IMR-90 (cell line): ENCODE measurements around the gene KLHL36. TPM values are rescaled to one million over a fixed set of nuclear protein-coding genes. Genes with fewer than 3 reads are reported as not detected.
A peak's percentile ranks its signal among the peaks of the same experiment; 100 is the strongest.

Source experiments
- ATAC-seq: fragments of 200-7000 bp; cut with Tn5 transposase; 2 replicates; pipeline ENCODE4 v1.9.1; 2020; ENCODE audit warnings: low read depth, mild to moderate bottlenecking, moderate library complexity
- Bru-seq: library from RNA; stranded (reverse); fragments of 400-500 nt; gene quantifications from one replicate; lab custom pipeline; 2021; lab: Mats Ljungman, UMichigan
- BruChase-seq, 2 experiments: library from RNA; stranded (reverse); fragments of 400-500 nt; gene quantifications; one replicate each; lab custom pipeline; 2021; lab: Mats Ljungman, UMichigan
- BruUV-seq: library from RNA; stranded (reverse); fragments of 400-500 nt; replicated peaks from 2 replicates; lab custom pipeline; 2021; lab: Mats Ljungman, UMichigan
- CTCF ChIA-PET: fragments of 300-600 bp; formaldehyde crosslinking; extraction: SDS; loops from one replicate; lab custom pipeline; 2021; ENCODE audit warnings: antibody characterized with exemption; lab: Yijun Ruan, JAX
- POLR2A ChIA-PET: fragments of 300-600 bp; sonication (Branson Sonifier 250); formaldehyde crosslinking; loops from one replicate; lab custom pipeline; 2022; ENCODE audit warnings: antibody characterized with exemption; ENCODE audit not compliant: unreplicated experiment; lab: Charles Lee
- DNase-seq: peaks from one replicate; pipeline ENCODE4 v3.0.0; 2013
- H2AFZ ChIP-seq: replicated peaks from 2 replicates; pipeline ENCODE3; 2013; ENCODE audit warnings: low read length, mild to moderate bottlenecking; ENCODE audit not compliant: poor library complexity
- H2AK5ac ChIP-seq: 2 replicates; pipeline ENCODE4 v1.6.1; 2013; ENCODE audit warnings: low read depth, low read length, inconsistent platforms
- H2AK9ac ChIP-seq: replicated peaks from 2 replicates; pipeline ENCODE3; 2013; ENCODE audit warnings: mild to moderate bottlenecking, low read depth, low read length, moderate library complexity; ENCODE audit not compliant: poor library complexity
- H2BK120ac ChIP-seq: 2 replicates; pipeline ENCODE4 v1.6.1; 2013; ENCODE audit warnings: low read depth, low read length, inconsistent platforms
- H2BK15ac ChIP-seq: 3 replicates; pipeline ENCODE4 v1.6.1; 2013; ENCODE audit warnings: low read depth, low read length, inconsistent platforms
- H2BK20ac ChIP-seq: 2 replicates; pipeline ENCODE4 v1.6.1; 2013; ENCODE audit warnings: low read depth, mild to moderate bottlenecking, inconsistent platforms, low read length, moderate library complexity
- H2BK5ac ChIP-seq: 2 replicates; pipeline ENCODE4 v1.6.1; 2013; ENCODE audit warnings: mild to moderate bottlenecking, low read depth, low read length, inconsistent platforms; ENCODE audit not compliant: poor library complexity, severe bottlenecking
- H3K14ac ChIP-seq: replicated peaks from 2 replicates; pipeline ENCODE4 v1.6.1; 2013; ENCODE audit warnings: low read depth, low read length, inconsistent platforms
- H3K18ac ChIP-seq: 2 replicates; pipeline ENCODE4 v1.6.1; 2013; ENCODE audit warnings: low read depth, low read length, control low read depth
- H3K23ac ChIP-seq: 2 replicates; pipeline ENCODE4 v1.6.1; 2013; ENCODE audit warnings: low read depth, low read length, inconsistent platforms
- H3K27ac ChIP-seq: 2 replicates; pipeline ENCODE4 v1.5.1; 2013; ENCODE audit warnings: mild to moderate bottlenecking, control low read depth, low read length; ENCODE audit not compliant: insufficient read depth
- H3K27me3 ChIP-seq: 2 replicates; pipeline ENCODE4 v1.6.1; 2013; ENCODE audit warnings: low read length; ENCODE audit not compliant: control insufficient read depth, insufficient read depth
- H3K36me3 ChIP-seq: 2 replicates; pipeline ENCODE4 v1.6.1; 2013; ENCODE audit warnings: low read length, mixed read lengths; ENCODE audit not compliant: control insufficient read depth, insufficient read depth
- H3K4ac ChIP-seq: 2 replicates; pipeline ENCODE4 v1.6.1; 2013; ENCODE audit warnings: low read depth, low read length, inconsistent platforms
- H3K4me1 ChIP-seq: 2 replicates; pipeline ENCODE4 v1.6.1; 2013; ENCODE audit warnings: low read length, mixed read lengths; ENCODE audit not compliant: control insufficient read depth, insufficient read depth
- H3K4me2 ChIP-seq: 2 replicates; pipeline ENCODE4 v1.6.1; 2013; ENCODE audit warnings: low read depth, mild to moderate bottlenecking, control low read depth, low read length, moderate library complexity
- H3K4me3 ChIP-seq: 2 replicates; pipeline ENCODE4 v1.5.1; 2013; ENCODE audit warnings: low read depth, mild to moderate bottlenecking, control low read depth, low read length, moderate library complexity; ENCODE audit not compliant: insufficient read depth
- H3K56ac ChIP-seq: 2 replicates; pipeline ENCODE4 v1.6.1; 2013; ENCODE audit warnings: low read length, inconsistent platforms; ENCODE audit not compliant: insufficient read depth; ENCODE audit errors: extremely low read depth
- H3K79me1 ChIP-seq, 2 experiments: 2 replicates each; pipeline ENCODE4 v1.6.1; 2013; ENCODE audit warnings: low read length in 2 of 2, inconsistent platforms in 1 of 2, low read depth in 1 of 2
- H3K9ac ChIP-seq: 2 replicates; pipeline ENCODE4 v1.6.1; 2013; ENCODE audit warnings: low read depth, low read length, control low read depth
- H3K9me1 ChIP-seq: 2 replicates; pipeline ENCODE4 v1.6.1; 2013; ENCODE audit warnings: low read length, inconsistent platforms; ENCODE audit not compliant: insufficient read depth
- H3K9me3 ChIP-seq: 2 replicates; pipeline ENCODE4 v1.6.1; 2013; ENCODE audit warnings: low read length; ENCODE audit not compliant: control insufficient read depth, insufficient read depth
- H4K20me1 ChIP-seq: 2 replicates; pipeline ENCODE4 v1.6.1; 2013; ENCODE audit warnings: low read length, inconsistent platforms; ENCODE audit not compliant: insufficient read depth
- H4K5ac ChIP-seq: 2 replicates; pipeline ENCODE4 v1.6.1; 2013; ENCODE audit warnings: mild to moderate bottlenecking, low read depth, low read length, control low read depth
- H4K8ac ChIP-seq, 2 experiments: 2 replicates each; pipeline ENCODE4 v1.6.1; 2013; ENCODE audit warnings: low read depth in 2 of 2, low read length in 2 of 2, control low read depth in 1 of 2, inconsistent platforms in 1 of 2
- H4K91ac ChIP-seq: 2 replicates; pipeline ENCODE4 v1.6.1; 2013; ENCODE audit warnings: low read depth, low read length, inconsistent platforms; ENCODE audit not compliant: insufficient read depth
- CHD1 ChIP-seq: IDR thresholded peaks from 2 replicates; pipeline ENCODE4 v1.6.1; 2012; ENCODE audit warnings: low read depth, low read length, improper control_type of control experiment
- POLR2A ChIP-seq: IDR thresholded peaks from 2 replicates; pipeline ENCODE4 v1.6.1; 2012; ENCODE audit warnings: mild to moderate bottlenecking, low read depth, low read length
- WGBS, 2 experiments: methylation state at CpG; one replicate each; pipeline versions ENCODE4 v1.1.5 to v1.1.7; 2013; ENCODE audit warnings: missing lambda C conversion rate in 2 of 2; ENCODE audit not compliant: insufficient read length in 1 of 2; ENCODE audit errors: extremely low coverage in 2 of 2; 5-methylcytosine and 5-hydroxymethylcytosine counted together
- dilution Hi-C: fragments of 300-500 bp; cut with HindIII; formaldehyde crosslinking; loops from one replicate; pipeline ENCODE4 v1.14.3; 2018; ENCODE audit warnings: low sequenced_read_pairs; ENCODE audit not compliant: unreplicated experiment
- in situ Hi-C: fragments of 300-500 bp; cut with MboI; formaldehyde crosslinking; loops from 3 replicates; pipeline ENCODE4 v1.14.3; 2019; ENCODE audit warnings: low sequenced_read_pairs, inconsistent platforms, mixed read lengths
- intact Hi-C: fragments of 100-400 bp; cut with micrococcal nuclease; formaldehyde crosslinking; loops from 2 replicates; pipeline ENCODE4 v1.10.0; 2022
- long read RNA-seq: library from polyadenylated mRNA; unstranded; transcript quantifications from one replicate; pipeline ENCODE4 v2.0.0, GENCODE V29; 2021; ENCODE audit not compliant: unreplicated experiment
- polyA plus RNA-seq, 3 experiments: library from polyadenylated mRNA; depleted of rRNA; stranded (reverse); fragments of >200 nt; gene quantifications; 2 replicates each; pipeline ENCODE4 v1.2.3, GENCODE V29; 2012; ENCODE audit warnings: low replicate concordance in 1 of 3
- total RNA-seq: library from RNA; depleted of rRNA; stranded (reverse); fragments of >200 nt; gene quantifications from 2 replicates; pipeline ENCODE4 v1.2.3, GENCODE V29; 2012; rRNA removed

KLHL36 gene
- 45.9 and 50.3 TPM in 2 replicates for total RNA-seq
- 46.3 and 48.9 TPM in 2 replicates for polyA plus RNA-seq (2012; rRNA removed)
- polyA plus RNA-seq (2012; cell fraction: cytosol; rRNA removed) = 23.9 and 49.3 TPM in 2 replicates
- 99.5 and 176 TPM in 2 replicates for polyA plus RNA-seq (2012; cell fraction: nucleus; rRNA removed; ENCODE audit: low replicate concordance)
- percentile 72 among the genes with signal in this experiment for Bru-seq, nascent RNA
- BruChase-seq, experiment 1, labeled RNA remaining after a 6-hour chase = percentile 76 among the genes with signal in this experiment
- BruChase-seq, experiment 2, labeled RNA remaining after a 2-hour chase = percentile 73 among the genes with signal in this experiment
- long read RNA-seq, transcript KLHL36-204 (5 exons, 2,173 nt) = major isoform, 18 of 60 reads
- long read RNA-seq, partial matches to known transcripts = 17 of 60 reads
- long read RNA-seq, other reads (novel, unspliced or antisense) = 23 of 60 reads

- peak within 1 kb of the TSS; percentile 94 for H4K5ac ChIP-seq
- peak within 1 kb of the TSS; percentile 12; the same call in 1 of the 2 replicates for H2BK20ac ChIP-seq
- H4K91ac ChIP-seq = peak within 1 kb of the TSS; percentile 73
- H2BK120ac ChIP-seq = peak within 1 kb of the TSS; percentile 80
- peak within 1 kb of the TSS; percentile 96 for H2AK5ac ChIP-seq
- dilution Hi-C loops (no loop called here), in situ Hi-C loops (loop anchor here (25.0 kb wide), 2 partner anchors 314 to 361 kb away; partner anchors contain the start of gene WFDC1), intact Hi-C loops (no loop called here)
- no peak for DNase-seq
- H3K9me1 ChIP-seq = peaks cover 35% of the 10 kb centered on the region
- H3K4me1 ChIP-seq = peaks cover 24% of the 10 kb centered on the region
- H3K4ac ChIP-seq = peak within 1 kb of the TSS; percentile 84
- H2AK9ac ChIP-seq = peak within 1 kb of the TSS; percentile 98
- no peaks in the 10 kb centered on the region for H3K27me3 ChIP-seq
- H2BK15ac ChIP-seq = peak within 1 kb of the TSS; percentile 76
- peaks cover 21 to 49% of the 10 kb centered on the region in 2 experiments for H3K79me1 ChIP-seq
- H2AFZ ChIP-seq = peak within 1 kb of the TSS; percentile 99
- TF ChIP-seq POLR2A = peak; percentile 30; the same call in 1 of the 2 replicates
- no peak for TF ChIP-seq CHD1
- BruUV-seq = no TSS peak
- 13% methylated on average over 23 of the region's 77 CpGs; no CpG with 5 or more reads in 1 of the 2 experiments for WGBS, 2 experiments
- POLR2A ChIA-PET = interaction anchor here (0.5 to 0.8 kb wide), 2 partner anchors 15 to 56 kb away, joined by 3 to 6 read pairs; no protein-coding TSS in a partner anchor
- peak within 1 kb of the TSS; percentile 76 for H3K14ac ChIP-seq
- peak within 1 kb of the TSS; percentile 90 to 91 for H4K8ac ChIP-seq
- H4K20me1 ChIP-seq = peaks cover 25% of the 10 kb centered on the region; the same call in 1 of the 2 replicates
- peak within 1 kb of the TSS; percentile 82 for H3K23ac ChIP-seq
- peak within 1 kb of the TSS; percentile 90 for H3K9ac ChIP-seq
- no peaks in the 10 kb centered on the region for H3K9me3 ChIP-seq
- H3K27ac ChIP-seq = peak within 1 kb of the TSS; percentile 93
- CTCF ChIA-PET = no interaction called here
- peak within 1 kb of the TSS; percentile 92 for H3K4me2 ChIP-seq
- no peak within 1 kb of the TSS; the same call in 1 of the 2 replicates for H3K56ac ChIP-seq
- H3K4me3 ChIP-seq = peak within 1 kb of the TSS; percentile 64
- peak within 1 kb of the TSS; percentile 34 for H3K18ac ChIP-seq
- peak; percentile 93 for ATAC-seq
- H2BK5ac ChIP-seq = peak within 1 kb of the TSS; percentile 87
- H3K36me3 ChIP-seq = peaks cover 12% of the 10 kb centered on the region
Observed at GRCh38 chr16:84647828-84648594, at the start of gene KLHL36. KLHL36 (plus strand) TSS chr16:84648511; CDS start chr16:84650868, 2,357 bp downstream.
